Mucosa of rectum (tissue), 2 donors: ENCODE measurements around the gene MRRF.
"Not testable (repeated sequence)": the region's sequence is repeated elsewhere in the genome, so short reads cannot be mapped to it uniquely, and the experiment has no call there.

ENCODE experiments used
- H3K27ac ChIP-seq, 2 donors: one replicate each; pipeline ENCODE4 v1.7.0; 2013; ENCODE audit warnings: inconsistent platforms in 2 of 2, low read depth in 2 of 2, low read length in 2 of 2
- H3K27me3 ChIP-seq, 2 donors: one replicate each; pipeline ENCODE4 v1.7.0; 2013; ENCODE audit warnings: low read length in 2 of 2; ENCODE audit not compliant: control insufficient read depth in 2 of 2, insufficient read depth in 2 of 2
- H3K36me3 ChIP-seq, 2 donors: one replicate each; pipeline ENCODE4 v1.7.0; 2013; ENCODE audit warnings: low read length in 2 of 2; ENCODE audit not compliant: control insufficient read depth in 2 of 2, insufficient read depth in 2 of 2
- H3K4me1 ChIP-seq, 2 donors: one replicate each; pipeline ENCODE4 v1.7.0; 2013; ENCODE audit warnings: low read length in 2 of 2, mild to moderate bottlenecking in 1 of 2; ENCODE audit not compliant: control insufficient read depth in 2 of 2, insufficient read depth in 2 of 2
- H3K4me3 ChIP-seq, 2 donors: one replicate each; pipeline ENCODE4 v1.7.0; 2013; ENCODE audit warnings: low read length in 2 of 2
- H3K9ac ChIP-seq, 2 donors: one replicate each; pipeline ENCODE4 v1.7.0; 2013; ENCODE audit warnings: low read length in 2 of 2, low read depth in 1 of 2, mild to moderate bottlenecking in 1 of 2
- H3K9me3 ChIP-seq, 2 donors: one replicate each; pipeline ENCODE4 v1.7.0; 2013; ENCODE audit warnings: low read length in 2 of 2; ENCODE audit not compliant: control insufficient read depth in 2 of 2
- donor health status: healthy.
- donor health status: Normal muscosa, but diverticular disease.

The MRRF gene

DNA sequence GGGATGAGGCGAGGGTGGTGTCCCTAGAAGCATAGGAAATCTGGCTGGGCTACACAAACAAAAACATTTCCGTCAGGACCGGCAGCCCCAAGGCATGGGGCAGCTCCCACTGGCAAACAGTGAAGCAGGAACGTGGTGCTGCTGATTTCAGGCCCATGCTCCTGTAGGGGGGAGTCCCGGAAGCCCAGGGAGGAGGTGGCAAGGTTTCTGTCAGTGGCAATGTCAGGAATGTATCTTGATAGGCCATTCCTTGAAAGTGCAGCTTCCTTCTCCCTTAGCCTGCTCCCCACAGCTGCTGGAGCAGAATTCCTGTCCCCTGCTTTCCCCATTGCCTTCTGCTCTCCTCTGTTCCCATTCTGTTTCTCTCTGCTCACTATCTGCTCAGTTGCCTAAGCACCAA, 42.4 kb downstream of the MRRF start:
- no peak overlapping the region for H3K9ac ChIP-seq
- peaks cover 25 to 37% of the 10 kb centered on the region in 2 donors for H3K36me3 ChIP-seq
- no peaks in the 10 kb centered on the region for H3K9me3 ChIP-seq
- no peak overlapping the region for H3K27ac ChIP-seq
- H3K4me3 ChIP-seq, result no peak overlapping the region
- H3K27me3 ChIP-seq, result no peaks in the 10 kb centered on the region
- no peaks in the 10 kb centered on the region for H3K4me1 ChIP-seq

- no peak overlapping the region for H3K27ac ChIP-seq
- H3K9me3 ChIP-seq, result no peaks in the 10 kb centered on the region
- no peak overlapping the region for H3K4me3 ChIP-seq
- peaks cover 27 to 40% of the 10 kb centered on the region in 2 donors for H3K36me3 ChIP-seq
- H3K9ac ChIP-seq, result no peak overlapping the region
- H3K27me3 ChIP-seq, result no peaks in the 10 kb centered on the region
- no peaks in the 10 kb centered on the region for H3K4me1 ChIP-seq
Observed at GRCh38 chr9:122307925-122308324, 43.2 kb downstream of the MRRF start.

DNA sequence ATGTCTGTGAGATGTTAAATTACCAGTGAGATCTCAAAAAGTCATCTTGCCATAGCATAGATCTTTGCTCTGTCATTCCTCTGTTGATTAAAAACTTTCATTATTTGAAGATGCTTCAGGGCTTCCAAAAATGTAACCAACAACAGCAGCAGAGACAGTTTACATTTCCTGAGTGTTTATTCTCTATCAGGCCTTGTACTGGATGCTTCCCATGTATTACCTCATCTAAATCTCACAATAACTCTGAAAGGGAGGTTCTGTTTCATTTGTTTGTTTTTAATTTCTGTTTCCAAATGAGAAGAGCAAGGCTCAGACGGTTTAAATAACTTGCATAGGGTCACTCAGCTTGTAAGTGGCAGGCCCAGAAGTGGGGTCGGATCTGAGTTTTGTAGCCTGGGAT, 45.2 kb downstream of the MRRF start:
- Histone ChIP-seq H3K9me3 (no peaks in the 10 kb centered on the region), H3K4me3 (no peak overlapping the region), H3K36me3 (peaks cover 36 to 50% of the 10 kb centered on the region in 2 donors), H3K27me3 (no peaks in the 10 kb centered on the region), H3K9ac (no peak overlapping the region), H3K4me1 (no peaks in the 10 kb centered on the region), H3K27ac (no peak overlapping the region)

GRCh38 chr9:122314165-122314564, 49.5 kb downstream of the MRRF start:
- Histone ChIP-seq H3K4me1 (no peaks in the 10 kb centered on the region), H3K4me3 (no peak overlapping the region), H3K9me3 (no peaks in the 10 kb centered on the region), H3K9ac (no peak overlapping the region), H3K27me3 (no peaks in the 10 kb centered on the region), H3K27ac (no peak overlapping the region), H3K36me3 (peaks cover 32 to 40% of the 10 kb centered on the region in 2 donors)

DNA sequence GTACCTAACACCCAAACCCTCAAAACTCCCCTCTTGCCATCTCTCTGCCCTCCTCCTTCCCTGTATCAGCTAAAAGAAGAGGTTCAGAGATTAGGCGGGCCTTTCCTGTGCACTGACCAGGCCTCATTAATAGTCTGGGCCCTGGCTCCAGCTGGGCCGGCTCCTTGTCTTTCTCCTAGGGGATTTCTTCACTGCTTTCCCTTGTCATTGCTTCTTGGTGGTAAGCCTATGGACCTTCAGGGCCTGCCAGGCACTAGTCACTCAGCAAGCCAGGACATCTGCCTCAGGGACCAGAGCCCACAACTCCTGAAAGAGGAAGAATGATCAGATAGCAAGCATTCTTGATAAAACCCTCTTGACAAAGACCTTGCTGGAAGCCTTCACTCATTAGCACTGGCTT, 50.9 kb downstream of the MRRF start:
- Histone ChIP-seq H3K27ac (no peak overlapping the region), H3K36me3 (peaks cover 32 to 37% of the 10 kb centered on the region in 2 donors)

GRCh38 chr9:122318284-122318683, 53.6 kb downstream of the MRRF start:
- H3K27ac ChIP-seq, result peak overlapping the region in 1 of 2 donors; percentile 35
- no peaks in the 10 kb centered on the region for H3K27me3 ChIP-seq
- H3K9ac ChIP-seq, result no peak overlapping the region
- no peak overlapping the region for H3K4me3 ChIP-seq
- H3K4me1 ChIP-seq, result no peaks in the 10 kb centered on the region
- H3K36me3 ChIP-seq, result peaks cover 31 to 32% of the 10 kb centered on the region in 2 donors
- no peaks in the 10 kb centered on the region for H3K9me3 ChIP-seq

More for the DNA sequence above, 50.9 kb downstream of the MRRF start:
- Histone ChIP-seq H3K9ac (no peak overlapping the region), H3K4me1 (no peaks in the 10 kb centered on the region), H3K9me3 (no peaks in the 10 kb centered on the region), H3K27me3 (no peaks in the 10 kb centered on the region), H3K4me3 (no peak overlapping the region)

DNA sequence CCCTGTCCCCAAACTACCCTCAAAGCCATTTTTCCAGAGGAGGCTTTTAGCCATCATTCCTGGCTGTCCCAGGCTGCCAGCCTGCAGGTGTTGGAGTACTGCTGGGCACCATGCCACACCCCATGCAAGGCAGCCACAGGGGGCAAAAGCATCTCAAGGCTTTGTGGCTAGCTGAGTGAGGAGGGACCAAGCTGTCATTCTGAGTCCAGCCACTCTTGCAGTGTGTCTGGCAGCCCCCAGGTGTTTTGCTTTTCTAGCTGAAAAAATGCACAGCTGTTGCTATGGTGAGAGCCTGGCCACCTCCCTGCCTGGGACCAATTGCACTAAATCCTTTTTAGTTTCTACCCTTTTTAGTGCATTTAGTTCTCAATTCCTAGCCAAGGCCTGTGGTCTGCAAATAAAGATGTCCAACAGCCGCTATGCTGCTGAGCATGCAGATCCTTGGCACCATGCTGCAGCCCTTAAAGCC, 55.8 kb downstream of the MRRF start:
- Histone ChIP-seq H3K36me3 (peaks cover 20 to 21% of the 10 kb centered on the region in 2 donors), H3K4me3 (no peak overlapping the region), H3K27me3 (no peaks in the 10 kb centered on the region), H3K27ac (no peak overlapping the region), H3K9me3 (no peaks in the 10 kb centered on the region), H3K9ac (no peak overlapping the region), H3K4me1 (no peaks in the 10 kb centered on the region)

DNA sequence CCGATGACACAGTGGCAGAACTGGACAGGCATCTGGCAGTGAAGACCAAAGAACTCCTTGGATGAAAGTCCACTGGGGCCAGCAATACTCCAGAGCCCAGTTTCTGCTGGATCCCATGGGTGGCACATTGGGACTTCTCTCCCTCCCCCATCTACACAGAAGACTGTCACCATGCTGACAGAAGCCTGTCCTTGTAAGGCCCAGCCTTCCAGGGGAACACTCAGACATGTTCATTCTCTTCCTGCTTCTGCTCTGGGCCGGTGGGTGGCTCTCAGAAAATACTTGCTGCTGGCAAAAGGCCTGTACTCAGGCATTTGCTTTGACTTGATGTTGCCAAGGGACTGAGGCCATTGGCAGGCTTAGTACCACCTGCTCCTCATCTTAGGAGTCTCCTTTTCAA, 57.9 kb downstream of the MRRF start:
- Histone ChIP-seq H3K27ac (no peak overlapping the region), H3K9ac (no peak overlapping the region), H3K36me3 (peaks cover 17 to 18% of the 10 kb centered on the region in 2 donors), H3K9me3 (no peaks in the 10 kb centered on the region), H3K4me3 (no peak overlapping the region), H3K4me1 (no peaks in the 10 kb centered on the region), H3K27me3 (no peaks in the 10 kb centered on the region)

GRCh38 chr9:122324665-122325064, 60.0 kb downstream of the MRRF start:
- H3K9ac ChIP-seq, H3K4me3 ChIP-seq, H3K27me3 ChIP-seq, H3K27ac ChIP-seq, H3K9me3 ChIP-seq, H3K4me1 ChIP-seq: not testable (repeated sequence)
- peaks cover 17 to 19% of the 10 kb centered on the region in 2 donors for H3K36me3 ChIP-seq

DNA sequence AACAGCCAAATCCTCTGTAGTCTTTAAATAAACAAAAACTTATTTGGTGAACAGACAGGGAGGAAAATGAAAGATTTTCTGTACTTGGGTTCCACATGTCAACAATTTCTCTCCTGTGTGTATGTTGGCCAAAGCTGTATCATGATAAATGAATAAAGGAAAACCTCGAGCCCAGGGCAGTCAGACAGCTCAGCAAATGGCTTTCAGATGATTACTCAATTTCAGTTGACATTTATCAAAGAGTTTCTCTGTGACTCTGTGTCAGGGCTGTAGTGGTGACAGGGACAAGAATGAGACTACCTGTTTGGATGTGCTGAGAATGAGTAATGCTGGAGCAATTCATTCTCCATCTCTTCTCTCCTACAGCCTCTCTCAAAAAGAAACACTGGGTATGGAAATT, 60.4 kb downstream of the MRRF start:
- no peaks in the 10 kb centered on the region for H3K4me1 ChIP-seq
- no peak overlapping the region for H3K4me3 ChIP-seq

GRCh38 chr9:122327175-122327574, 62.5 kb downstream of the MRRF start:
- Histone ChIP-seq H3K27ac (no peak overlapping the region), H3K4me1 (no peaks in the 10 kb centered on the region), H3K9ac (no peak overlapping the region), H3K9me3 (no peaks in the 10 kb centered on the region), H3K4me3 (no peak overlapping the region), H3K27me3 (no peaks in the 10 kb centered on the region), H3K36me3 (peaks cover 17 to 19% of the 10 kb centered on the region in 2 donors)

More for the DNA sequence above, 60.4 kb downstream of the MRRF start:
- peaks cover 17 to 19% of the 10 kb centered on the region in 2 donors for H3K36me3 ChIP-seq
- H3K27ac ChIP-seq, result no peak overlapping the region
- H3K27me3 ChIP-seq, result no peaks in the 10 kb centered on the region
- H3K9ac ChIP-seq, result no peak overlapping the region
- no peaks in the 10 kb centered on the region for H3K9me3 ChIP-seq
